Measurements from ENCODE around the gene ENTR1.

- TF ChIP-seq POLR2A (IDR thresholded peaks at IDR 0.05; ENCODE audit: low read depth, low read length): no peak
- TF ChIP-seq POLR2AphosphoS5 (IDR thresholded peaks at IDR 0.05; ENCODE audit: low read depth, low read length): no peak
- no peak for TF ChIP-seq TAF1 (IDR thresholded peaks at IDR 0.05; ENCODE audit: borderline replicate concordance, low read depth, low read length)
Measured at GRCh38 chr9:136431782-136432350, 21.5 kb upstream of the ENTR1 start.
